HepG2 (cell line): ENCODE results near the gene ARL4D. TPM values are rescaled to one million over a fixed set of nuclear protein-coding genes. Genes with fewer than 3 reads are reported as not detected.

ENCODE experiments used
- ATAC-seq: fragments of 200-7000 bp; cut with Tn5 transposase; 3 replicates; pipeline ENCODE4 v1.9.1; 2020; ENCODE audit warnings: mild to moderate bottlenecking, moderate library complexity
- BruUV-seq: library from RNA; stranded (reverse); fragments of 400-500 nt; replicated peaks from 2 replicates; lab custom pipeline; 2021; lab: Mats Ljungman, UMichigan
- CTCF ChIA-PET: fragments of 300-600 bp; formaldehyde crosslinking; extraction: SDS; loops from one replicate; lab custom pipeline; 2021; ENCODE audit warnings: low total read pairs, inconsistent platforms, low intra/inter-chr PET ratio; lab: Yijun Ruan, JAX
- POLR2A ChIA-PET: fragments of 350-600 bp; sonication (Branson Sonifier 250); formaldehyde crosslinking; loops from one replicate; lab custom pipeline; 2020; ENCODE audit warnings: antibody characterized with exemption, inconsistent platforms; lab: Yijun Ruan, JAX
- DNase-seq: peaks from one replicate; pipeline ENCODE4 v3.0.0-alpha.2; 2015; ENCODE audit warnings: low spot score
- FAIRE-seq: peaks from 3 replicates; lab custom pipeline; 2011; peaks lifted over from hg19 to GRCh38; lab: Jason Lieb, UNC
- H2AFZ ChIP-seq: one replicate; pipeline ENCODE4 v1.6.1; 2011; ENCODE audit warnings: low read length, inconsistent platforms
- H3K27ac ChIP-seq: fragments of 300-600 bp; 3 replicates; pipeline ENCODE4 v1.8.0; 2011; ENCODE audit warnings: mixed run types, mild to moderate bottlenecking, mixed read lengths, low read length, inconsistent platforms; ENCODE audit not compliant: insufficient read depth; ENCODE audit errors: extremely low read length
- H3K27me3 ChIP-seq, 2 experiments: fragments of 200-600 bp in 1 of 2; 2 replicates in 1 of 2; 3 replicates in 1 of 2; pipeline versions ENCODE4 v1.6.0 to v1.8.0; 2011; ENCODE audit warnings: low read length in 2 of 2, mild to moderate bottlenecking in 2 of 2, moderate library complexity in 2 of 2, inconsistent platforms in 1 of 2; ENCODE audit not compliant: insufficient read depth in 2 of 2, control insufficient read depth in 1 of 2
- H3K36me3 ChIP-seq, 2 experiments: fragments of 200-600 bp in 1 of 2; replicated peaks in 1 of 2; 2 replicates in 1 of 2; 3 replicates in 1 of 2; pipeline versions ENCODE4 v1.5.1 to v1.8.0; 2011; ENCODE audit warnings: low read length in 2 of 2, inconsistent platforms in 1 of 2; ENCODE audit not compliant: insufficient read depth in 2 of 2, control insufficient read depth in 1 of 2
- H3K4me1 ChIP-seq: 2 replicates; pipeline ENCODE4 v1.5.1; 2012; ENCODE audit warnings: low read length, inconsistent platforms; ENCODE audit not compliant: insufficient read depth
- H3K4me2 ChIP-seq: 2 replicates; pipeline ENCODE4 v1.6.0; 2011; ENCODE audit warnings: low read depth, low read length, inconsistent platforms
- H3K4me3 ChIP-seq, 3 experiments: fragments of 200-600 bp in 1 of 3; sonication (generic), shearing (Covaris generic) in 1 of 3; replicated peaks in 1 of 3; 2 replicates each; pipeline ENCODE4 v1.5.1; 2011 to 2016; ENCODE audit warnings: low read length in 3 of 3, inconsistent platforms in 2 of 3, low read depth in 2 of 3, mild to moderate bottlenecking in 2 of 3, control low read depth in 1 of 3, mixed read lengths in 1 of 3; ENCODE audit not compliant: insufficient read depth in 1 of 3
- H3K79me2 ChIP-seq: one replicate; pipeline ENCODE4 v1.6.1; 2011; ENCODE audit warnings: low read length, inconsistent platforms; ENCODE audit not compliant: insufficient read depth
- H3K9ac ChIP-seq: 2 replicates; pipeline ENCODE4 v1.6.0; 2011; ENCODE audit warnings: mild to moderate bottlenecking, low read depth, low read length, inconsistent platforms; ENCODE audit not compliant: insufficient read depth
- H3K9me3 ChIP-seq: 2 replicates; pipeline ENCODE4 v1.5.1; 2012; ENCODE audit warnings: mild to moderate bottlenecking, low read length
- H4K20me1 ChIP-seq: 2 replicates; pipeline ENCODE4 v1.6.0; 2011; ENCODE audit warnings: inconsistent platforms, mild to moderate bottlenecking, low read length, moderate library complexity; ENCODE audit not compliant: insufficient read depth
- HOXA7 ChIP-seq: sonication (generic); formaldehyde crosslinking; IDR thresholded peaks from 2 replicates; pipeline ENCODE4 v1.8.1; 2022; ENCODE audit warnings: mild to moderate bottlenecking, missing genetic modification reagents, moderate library complexity
- PITX1 ChIP-seq: sonication (generic); formaldehyde crosslinking; IDR thresholded peaks from 2 replicates; pipeline ENCODE4 v1.5.1; 2020; ENCODE audit warnings: mild to moderate bottlenecking, missing genetic modification reagents
- POLR2G ChIP-seq: fragments of 200-400 bp; formaldehyde crosslinking; IDR thresholded peaks from 2 replicates; pipeline ENCODE4 v1.6.1; 2018; ENCODE audit warnings: mild to moderate bottlenecking, low read depth, low read length, moderate library complexity
- ZNF790 ChIP-seq: sonication (generic); formaldehyde crosslinking; IDR thresholded peaks from 2 replicates; pipeline ENCODE4 v1.8.0; 2022; ENCODE audit warnings: missing genetic modification reagents, mild to moderate bottlenecking, borderline replicate concordance
- WGBS: methylation state at CpG from one replicate; pipeline ENCODE4 v1.1.6; 2017; ENCODE audit warnings: low lambda C conversion rate; 5-methylcytosine and 5-hydroxymethylcytosine counted together
- in situ Hi-C: cut with HindIII; loops from 2 replicates; pipeline ENCODE4 v1.10.0; 2017; ENCODE audit warnings: low pct_unique_long_range_greater_than_20kb; ENCODE audit not compliant: extremely low pct_ligation_motif_present
- intact Hi-C: fragments of 100-400 bp; cut with micrococcal nuclease; formaldehyde crosslinking; loops from one replicate; pipeline ENCODE4 v1.10.0; 2022; ENCODE audit not compliant: unreplicated experiment
- polyA plus RNA-seq, 8 experiments: library from polyadenylated mRNA; depleted of rRNA in 3 of 8; stranded (reverse) in 7 of 8; unstranded in 1 of 8; fragments of >200 nt; fragmentation: Illumina TruSeq in 4 of 8; extraction: Trizol in 4 of 8; gene quantifications; 2 replicates each; pipeline versions ENCODE4 v1.2.1 to v1.2.3, GENCODE V29; 2011 to 2016; ENCODE audit warnings: low read depth in 4 of 8, missing spikeins in 1 of 8, mixed read lengths in 1 of 8; ENCODE audit not compliant: insufficient read depth in 1 of 8
- total RNA-seq, 5 experiments: library from RNA; depleted of rRNA; stranded (reverse); fragments of >200 nt; fragmentation: Illumina TruSeq; extraction: Trizol; gene quantifications; 2 replicates each; pipeline ENCODE4 v1.2.3, GENCODE V29; 2016; ENCODE audit warnings: low read depth in 1 of 5
- TF ChIP-seq, protein P1 (sequence below): sonication (generic); formaldehyde crosslinking; IDR thresholded peaks from 2 replicates; pipeline ENCODE4 v1.5.0; 2020; ENCODE audit warnings: mild to moderate bottlenecking, missing genetic modification reagents, borderline replicate concordance
- TF ChIP-seq, protein P2 (sequence below): sonication (generic); formaldehyde crosslinking; IDR thresholded peaks from 2 replicates; pipeline ENCODE4 v1.8.1; 2023; ENCODE audit warnings: mild to moderate bottlenecking, missing genetic modification reagents, borderline replicate concordance

Gene ARL4D
- total and polyA plus RNA-seq, 2 of the 13 experiments (the other 11 are each of a cell fraction or from before 2014, with no cell fraction given): 9.0 to 25.9 TPM

DNA sequence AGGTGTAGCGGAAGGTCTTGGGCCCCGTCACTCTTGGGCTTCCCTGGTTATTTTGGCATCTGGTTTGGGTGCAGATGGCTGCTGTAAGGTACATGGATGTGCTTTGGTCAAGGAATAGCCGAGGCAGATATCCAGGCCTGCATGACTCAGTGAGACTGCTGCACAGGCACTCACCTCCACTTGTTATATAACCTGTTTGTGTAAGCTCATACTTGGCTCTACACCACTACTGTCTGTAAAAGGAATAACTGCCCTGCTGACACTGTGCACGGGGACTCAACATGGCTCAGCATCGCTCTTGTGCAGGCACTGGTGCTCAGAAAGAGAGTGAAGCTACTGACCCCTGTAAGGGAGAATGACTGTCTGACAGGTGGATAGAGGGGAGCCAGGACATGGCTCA lies 42.3 kb upstream of the ARL4D start (continued):
- TF ChIP-seq, protein P1, sequence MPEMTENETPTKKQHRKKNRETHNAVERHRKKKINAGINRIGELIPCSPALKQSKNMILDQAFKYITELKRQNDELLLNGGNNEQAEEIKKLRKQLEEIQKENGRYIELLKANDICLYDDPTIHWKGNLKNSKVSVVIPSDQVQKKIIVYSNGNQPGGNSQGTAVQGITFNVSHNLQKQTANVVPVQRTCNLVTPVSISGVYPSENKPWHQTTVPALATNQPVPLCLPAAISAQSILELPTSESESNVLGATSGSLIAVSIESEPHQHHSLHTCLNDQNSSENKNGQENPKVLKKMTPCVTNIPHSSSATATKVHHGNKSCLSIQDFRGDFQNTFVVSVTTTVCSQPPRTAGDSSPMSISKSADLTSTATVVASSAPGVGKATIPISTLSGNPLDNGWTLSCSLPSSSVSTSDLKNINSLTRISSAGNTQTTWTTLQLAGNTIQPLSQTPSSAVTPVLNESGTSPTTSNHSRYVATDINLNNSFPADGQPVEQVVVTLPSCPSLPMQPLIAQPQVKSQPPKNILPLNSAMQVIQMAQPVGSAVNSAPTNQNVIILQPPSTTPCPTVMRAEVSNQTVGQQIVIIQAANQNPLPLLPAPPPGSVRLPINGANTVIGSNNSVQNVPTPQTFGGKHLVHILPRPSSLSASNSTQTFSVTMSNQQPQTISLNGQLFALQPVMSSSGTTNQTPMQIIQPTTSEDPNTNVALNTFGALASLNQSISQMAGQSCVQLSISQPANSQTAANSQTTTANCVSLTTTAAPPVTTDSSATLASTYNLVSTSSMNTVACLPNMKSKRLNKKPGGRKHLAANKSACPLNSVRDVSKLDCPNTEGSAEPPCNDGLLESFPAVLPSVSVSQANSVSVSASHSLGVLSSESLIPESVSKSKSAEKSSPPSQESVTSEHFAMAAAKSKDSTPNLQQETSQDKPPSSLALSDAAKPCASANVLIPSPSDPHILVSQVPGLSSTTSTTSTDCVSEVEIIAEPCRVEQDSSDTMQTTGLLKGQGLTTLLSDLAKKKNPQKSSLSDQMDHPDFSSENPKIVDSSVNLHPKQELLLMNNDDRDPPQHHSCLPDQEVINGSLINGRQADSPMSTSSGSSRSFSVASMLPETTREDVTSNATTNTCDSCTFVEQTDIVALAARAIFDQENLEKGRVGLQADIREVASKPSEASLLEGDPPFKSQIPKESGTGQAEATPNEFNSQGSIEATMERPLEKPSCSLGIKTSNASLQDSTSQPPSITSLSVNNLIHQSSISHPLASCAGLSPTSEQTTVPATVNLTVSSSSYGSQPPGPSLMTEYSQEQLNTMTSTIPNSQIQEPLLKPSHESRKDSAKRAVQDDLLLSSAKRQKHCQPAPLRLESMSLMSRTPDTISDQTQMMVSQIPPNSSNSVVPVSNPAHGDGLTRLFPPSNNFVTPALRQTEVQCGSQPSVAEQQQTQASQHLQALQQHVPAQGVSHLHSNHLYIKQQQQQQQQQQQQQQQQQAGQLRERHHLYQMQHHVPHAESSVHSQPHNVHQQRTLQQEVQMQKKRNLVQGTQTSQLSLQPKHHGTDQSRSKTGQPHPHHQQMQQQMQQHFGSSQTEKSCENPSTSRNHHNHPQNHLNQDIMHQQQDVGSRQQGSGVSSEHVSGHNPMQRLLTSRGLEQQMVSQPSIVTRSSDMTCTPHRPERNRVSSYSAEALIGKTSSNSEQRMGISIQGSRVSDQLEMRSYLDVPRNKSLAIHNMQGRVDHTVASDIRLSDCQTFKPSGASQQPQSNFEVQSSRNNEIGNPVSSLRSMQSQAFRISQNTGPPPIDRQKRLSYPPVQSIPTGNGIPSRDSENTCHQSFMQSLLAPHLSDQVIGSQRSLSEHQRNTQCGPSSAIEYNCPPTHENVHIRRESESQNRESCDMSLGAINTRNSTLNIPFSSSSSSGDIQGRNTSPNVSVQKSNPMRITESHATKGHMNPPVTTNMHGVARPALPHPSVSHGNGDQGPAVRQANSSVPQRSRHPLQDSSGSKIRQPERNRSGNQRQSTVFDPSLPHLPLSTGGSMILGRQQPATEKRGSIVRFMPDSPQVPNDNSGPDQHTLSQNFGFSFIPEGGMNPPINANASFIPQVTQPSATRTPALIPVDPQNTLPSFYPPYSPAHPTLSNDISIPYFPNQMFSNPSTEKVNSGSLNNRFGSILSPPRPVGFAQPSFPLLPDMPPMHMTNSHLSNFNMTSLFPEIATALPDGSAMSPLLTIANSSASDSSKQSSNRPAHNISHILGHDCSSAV (CRISPR knock-in tag): no peak

- Histone ChIP-seq H3K36me3 (no peaks in the 10 kb centered on the region; a peak in 1 of 5 replicates), H3K4me3 (no peak overlapping the region)
- TF ChIP-seq POLR2G: no peak
- TF ChIP-seq ZNF790: no peak
- TF ChIP-seq PITX1 (CRISPR knock-in tag): no peak
- TF ChIP-seq, protein P2, sequence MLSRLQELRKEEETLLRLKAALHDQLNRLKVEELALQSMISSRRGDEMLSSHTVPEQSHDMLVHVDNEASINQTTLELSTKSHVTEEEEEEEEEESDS (CRISPR knock-in tag): no peak
- TF ChIP-seq HOXA7 (CRISPR knock-in tag): no peak
- TF ChIP-seq, all 625 proteins: peak for 0
- Histone ChIP-seq H3K9ac (no peak overlapping the region), H3K4me2 (no peak overlapping the region), H3K79me2 (peaks cover 39% of the 10 kb centered on the region), H3K27ac (no peak overlapping the region), H2AFZ (no peak overlapping the region), H3K27me3 (no peaks in the 10 kb centered on the region; a peak in 1 of 5 replicates), H3K9me3 (no peaks in the 10 kb centered on the region), H4K20me1 (no peaks in the 10 kb centered on the region), H3K4me1 (peaks cover 3% of the 10 kb centered on the region)
- DNase-seq (no peak), FAIRE-seq (no peak), ATAC-seq (no peak)
- intact Hi-C loops (no loop called here), in situ Hi-C loops (no loop called here)
- no TSS peak for BruUV-seq
- POLR2A ChIA-PET: interaction anchor here (1.6 to 4.2 kb wide), 3 partner anchors 11 to 24 kb away, joined by 3 to 66 read pairs (median 5); no protein-coding TSS in a partner anchor
- CTCF ChIA-PET: no interaction called here
- 82% methylated on average over 4 of the region's 4 CpGs for WGBS
Measured at GRCh38 chr17:43356999-43357398, 41.8 kb upstream of the ARL4D start.
